GM20000 (cell line): ENCODE data around the gene NPW.

Experiments used
- DNase-seq: peaks from one replicate; pipeline ENCODE4 v3.0.0; 2012; ENCODE audit warnings: low spot score
- CTCF ChIP-seq: IDR thresholded peaks from 2 replicates; pipeline ENCODE4 v1.5.1; 2012; ENCODE audit warnings: mild to moderate bottlenecking, control low read depth; ENCODE audit errors: extremely low read depth, missing control alignments

The NPW gene

GRCh38 chr16:1985466-1986150 is 34.0 kb upstream of the NPW start:
- no peak for DNase-seq
- TF ChIP-seq CTCF: no peak

GRCh38 chr16:1987198-1987597 is 32.4 kb upstream of the NPW start:
- TF ChIP-seq CTCF: no peak
- DNase-seq: no peak

- no peak for TF ChIP-seq CTCF
- peak; percentile 68 for DNase-seq
Observed at GRCh38 chr16:1989209-1990100, 30.1 kb upstream of the NPW start, which contains the start of gene SYNGR3. SYNGR3 (plus strand) TSS chr16:1989970; CDS start chr16:1990103, 133 bp downstream.

GRCh38 chr16:1990101-1990350 is 29.6 kb upstream of the NPW start:
- TF ChIP-seq CTCF: no peak
- DNase-seq: no peak

GRCh38 chr16:1990351-1991134 is 29.0 kb upstream of the NPW start:
- peak; percentile 72 for DNase-seq
- TF ChIP-seq CTCF: no peak

GRCh38 chr16:1991135-1991551 is 28.4 kb upstream of the NPW start:
- TF ChIP-seq CTCF: no peak
- DNase-seq: peak; percentile 74

- no peak for TF ChIP-seq CTCF
- DNase-seq: no peak
Observed at GRCh38 chr16:1991588-1991947, 28.0 kb upstream of the NPW start.
